GM12874 (cell line): Measurements from ENCODE around the gene OR2AT4.
A peak's percentile ranks its signal among the peaks of the same experiment; 100 is the strongest.

Source experiments
- CTCF ChIP-seq: IDR thresholded peaks from 2 replicates; pipeline ENCODE4 v1.5.1; 2011; ENCODE audit warnings: low read depth, mild to moderate bottlenecking, control low read depth, low read length, moderate library complexity; ENCODE audit not compliant: insufficient read depth

Gene OR2AT4

DNA sequence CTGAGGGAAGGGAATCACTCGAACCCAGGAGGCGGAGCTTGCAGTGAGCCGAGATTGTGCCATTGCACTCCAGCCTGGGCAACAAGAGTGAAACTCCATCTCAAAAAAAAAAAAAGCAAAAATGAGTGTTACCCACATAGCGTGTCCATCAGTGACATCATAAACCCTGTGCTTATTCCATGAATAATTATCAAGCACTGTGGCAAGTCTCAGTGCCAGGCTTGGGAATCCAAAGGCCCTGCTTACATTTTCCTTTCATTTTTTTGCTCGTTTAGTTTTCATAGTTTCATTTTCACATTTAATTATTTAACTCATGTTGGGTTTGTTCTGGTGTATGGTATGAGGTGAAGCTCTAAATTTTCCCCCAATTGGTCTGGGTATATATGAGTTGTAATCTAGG, 61.4 kb downstream of the OR2AT4 start:
- TF ChIP-seq CTCF: no peak

- TF ChIP-seq CTCF: no peak
Measured at GRCh38 chr11:75033916-75034315, 62.8 kb downstream of the OR2AT4 start.

DNA sequence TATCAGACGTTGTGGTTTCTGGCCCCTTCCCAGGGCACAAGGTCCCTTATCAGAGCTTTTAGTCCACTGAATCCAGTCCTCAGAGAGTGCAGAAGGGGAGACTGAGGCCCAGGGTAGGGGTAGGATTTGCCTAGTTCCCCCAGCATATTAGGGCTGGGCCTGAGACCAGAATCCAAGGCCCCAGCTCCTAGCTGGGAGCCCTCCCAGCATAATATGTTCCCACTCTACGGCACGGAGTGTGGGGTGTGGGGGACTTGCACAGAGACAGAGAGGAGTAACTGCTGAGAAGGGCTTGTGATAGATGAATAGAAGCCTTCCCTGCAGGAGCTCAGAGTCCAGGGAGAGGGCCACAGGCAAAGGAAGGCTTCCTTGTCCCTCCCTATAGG, 64.1 kb downstream of the OR2AT4 start:
- TF ChIP-seq CTCF: no peak

DNA sequence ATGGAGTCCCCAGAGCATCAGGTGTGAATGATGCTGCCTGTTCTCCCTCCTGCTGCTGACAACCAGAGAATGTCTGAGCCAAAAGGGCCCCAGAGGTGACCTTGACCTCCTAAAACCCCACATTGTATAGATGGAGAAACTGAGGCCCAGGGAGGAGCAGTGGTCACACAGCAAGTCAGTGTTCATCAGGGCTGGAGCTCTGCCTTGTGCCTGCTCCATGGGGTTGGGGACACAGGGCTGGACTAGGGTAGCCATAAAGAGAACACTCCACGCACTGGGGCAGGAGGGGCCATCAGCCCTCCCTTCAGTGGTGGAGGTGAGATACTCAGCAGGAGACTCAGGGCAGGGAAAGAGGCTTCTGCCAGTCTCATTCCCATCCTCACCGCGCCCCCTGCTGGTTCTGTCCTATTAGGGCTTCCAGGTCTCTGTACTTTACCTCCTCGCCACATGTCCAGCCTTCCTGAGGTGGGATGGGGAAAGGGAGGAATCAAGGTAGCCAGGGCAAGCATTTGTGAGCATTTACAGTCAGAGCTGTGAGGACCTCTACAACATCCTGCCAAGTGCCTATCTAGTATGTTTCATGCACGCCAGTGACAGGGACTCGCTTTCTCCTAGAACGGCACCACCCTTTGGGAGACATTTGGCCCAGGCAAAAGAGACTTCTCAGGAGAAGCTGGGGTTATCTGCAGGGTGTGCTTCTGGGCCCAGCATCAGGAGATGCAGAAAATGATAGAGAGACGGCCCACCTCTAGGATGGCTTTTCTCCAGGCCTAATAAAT, 64.7 kb downstream of the OR2AT4 start:
- peak; percentile 85 for TF ChIP-seq CTCF
